RWPE1 (cell line): ENCODE results near the gene USP7.

Experiments
- CTCF ChIA-PET: fragments of 350-600 bp; sonication (Branson Sonifier 250); formaldehyde crosslinking; extraction: SDS; loops from one replicate; lab custom pipeline; 2021; lab: Yijun Ruan, JAX
- POLR2A ChIA-PET: fragments of 400-600 bp; formaldehyde crosslinking; extraction: SDS; loops from one replicate; lab custom pipeline; 2020; ENCODE audit warnings: antibody characterized with exemption; ENCODE audit not compliant: low non-redundant PET; lab: Yijun Ruan, JAX
- DNase-seq: peaks from one replicate; pipeline ENCODE4 v3.0.0; 2012; ENCODE audit warnings: low spot score
- H3K27ac ChIP-seq: fragments of 450-650 bp; 2 replicates; pipeline ENCODE4 v1.5.1; 2017
- CTCF ChIP-seq: fragments of 450-650 bp; conservative IDR thresholded peaks from 2 replicates; pipeline ENCODE4 v1.5.1; 2017; ENCODE audit warnings: low read depth, mild to moderate bottlenecking

The USP7 gene

GRCh38 chr16:8956265-8957062, 7.2 kb downstream of the USP7 start:
- DNase-seq = no peak
- no peak for TF ChIP-seq CTCF
- H3K27ac ChIP-seq = peak overlapping the region; percentile 20; the same call in 1 of the 2 replicates
- POLR2A ChIA-PET = no interaction called here
- CTCF ChIA-PET = interaction anchor here (0.6 to 0.7 kb wide), 2 partner anchors 83 to 1706 kb away, joined by 3 to 7 read pairs; no protein-coding TSS in a partner anchor

DNA sequence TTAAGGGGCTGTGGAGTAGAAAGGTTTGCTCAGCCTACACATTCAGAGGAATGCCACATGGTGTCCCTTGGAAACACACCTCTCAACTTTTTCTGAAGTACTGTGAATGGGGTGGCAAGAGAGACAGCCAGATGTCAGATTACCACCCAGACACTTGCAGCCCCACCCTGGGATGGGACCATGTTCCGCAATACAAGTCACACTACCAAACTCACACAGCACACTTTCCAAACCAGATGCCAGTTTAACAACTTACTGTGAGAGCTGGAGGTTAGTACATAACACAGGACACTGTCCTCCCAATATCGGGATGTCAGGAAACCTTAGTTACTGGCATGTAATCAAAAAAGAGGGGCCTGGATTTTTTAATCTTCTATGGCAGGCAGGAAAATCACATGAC, 7.9 kb downstream of the USP7 start:
- TF ChIP-seq CTCF = no peak
- no peak overlapping the region for H3K27ac ChIP-seq
- ChIA-PET CTCF (interaction anchor here (0.6 to 0.7 kb wide), 2 partner anchors 82 to 1707 kb away, joined by 3 to 7 read pairs; no protein-coding TSS in a partner anchor), POLR2A (no interaction called here)
- DNase-seq = no peak

DNA sequence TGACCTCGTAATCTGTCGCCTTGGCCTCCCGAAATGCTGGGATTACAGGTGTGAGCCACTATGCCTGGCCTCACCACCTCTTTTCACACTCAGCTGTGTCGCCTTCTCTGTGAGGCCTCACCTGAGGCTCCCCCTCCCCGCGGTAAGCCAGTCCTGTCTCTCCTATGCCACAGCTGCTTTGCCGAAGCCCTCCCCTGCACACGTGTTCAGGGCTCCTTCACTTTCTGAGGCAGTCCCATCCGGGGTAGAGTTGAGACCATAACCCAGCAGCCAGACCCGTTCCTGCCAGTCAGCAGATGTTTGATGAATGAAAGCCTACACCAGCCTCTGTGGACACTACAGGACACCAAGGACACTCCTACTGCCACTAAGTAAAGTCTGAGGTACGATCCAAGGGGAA, 10.6 kb downstream of the USP7 start:
- DNase-seq = no peak
- H3K27ac ChIP-seq = no peak overlapping the region
- CTCF ChIA-PET = interaction anchor here (0.6 kb wide), 1 partner anchor 47 kb away, joined by 4 read pairs; no protein-coding TSS in a partner anchor
- no peak for TF ChIP-seq CTCF
- POLR2A ChIA-PET = interaction anchor here (0.7 kb wide), 1 partner anchor 17 kb away, joined by 3 read pairs; no protein-coding TSS in a partner anchor

DNA sequence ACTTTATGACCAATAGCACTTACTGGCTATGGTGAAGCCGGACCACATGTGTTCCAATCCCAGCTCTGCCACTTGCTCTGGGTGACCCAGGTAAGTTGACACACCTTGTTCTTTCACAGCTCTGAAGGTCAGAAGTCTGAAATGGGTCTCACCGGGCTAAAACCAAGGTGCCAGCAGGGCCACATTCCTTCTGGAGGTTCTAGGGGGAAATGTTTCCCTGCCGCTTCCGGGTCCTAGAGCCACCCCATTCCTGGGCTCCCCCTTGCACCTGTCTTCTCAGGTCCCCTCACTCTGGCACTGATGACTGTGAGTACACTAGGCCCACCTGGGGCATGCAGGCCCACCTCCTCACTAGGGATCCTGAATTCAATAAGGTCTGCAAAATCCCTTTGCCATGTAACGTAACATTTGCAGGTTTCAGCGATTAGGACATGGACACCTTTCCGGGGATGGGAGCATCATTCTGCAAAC, 11.4 kb downstream of the USP7 start:
- POLR2A ChIA-PET = no interaction called here
- CTCF ChIA-PET = interaction anchor here (1.4 kb wide), 1 partner anchor 16 kb away, joined by 3 read pairs; no protein-coding TSS in a partner anchor

GRCh38 chr16:8951447-8952280, 12.0 kb downstream of the USP7 start:
- TF ChIP-seq CTCF = no peak
- DNase-seq = no peak
- POLR2A ChIA-PET = no interaction called here
- H3K27ac ChIP-seq = no peak overlapping the region
- CTCF ChIA-PET = interaction anchor here (1.4 kb wide), 1 partner anchor 15 kb away, joined by 3 read pairs; no protein-coding TSS in a partner anchor

More for the DNA sequence above, 11.4 kb downstream of the USP7 start:
- no peak for DNase-seq
- TF ChIP-seq CTCF = no peak
- no peak overlapping the region for H3K27ac ChIP-seq

GRCh38 chr16:8950580-8951077, 13.1 kb downstream of the USP7 start:
- POLR2A ChIA-PET = no interaction called here

More at GRCh38 chr16:8950580-8951077, 13.1 kb downstream of the USP7 start:
- no peak for DNase-seq
- CTCF ChIA-PET = interaction anchor here (0.5 kb wide), 1 partner anchor 20 kb away, joined by 4 read pairs; no protein-coding TSS in a partner anchor
- H3K27ac ChIP-seq = no peak overlapping the region
- TF ChIP-seq CTCF = no peak
